NCI-H510A (cell line): ENCODE measurements around the gene PCDHGA6.
"Not testable (repeated sequence)": the region's sequence is repeated elsewhere in the genome, so short reads cannot be mapped to it uniquely, and the experiment has no call there.

Experiments used
- DNase-seq: peaks from one replicate; lab custom pipeline; 2025; lab: John Stamatoyannopoulos, UW

The PCDHGA6 gene

GRCh38 chr5:141360685-141361084, 13.0 kb upstream of the PCDHGA6 start:
- no peak for DNase-seq

GRCh38 chr5:141362719-141363118, 11.0 kb upstream of the PCDHGA6 start:
- DNase-seq: no peak

GRCh38 chr5:141363952-141364660, 9.6 kb upstream of the PCDHGA6 start, which contains the start of gene PCDHGA5:
PCDHGA5 (plus strand) TSS chr5:141364162; CDS start chr5:141364331, 169 bp downstream.
- DNase-seq: no peak

GRCh38 chr5:141366016-141366896, 7.4 kb upstream of the PCDHGA6 start:
- DNase-seq: no peak

- DNase-seq: no peak
Observed at GRCh38 chr5:141369994-141370848, 3.5 kb upstream of the PCDHGA6 start, which contains the start of gene PCDHGB3. PCDHGB3 (plus strand) TSS chr5:141370242; CDS start chr5:141370395, 153 bp downstream.

- no peak for DNase-seq
Observed at GRCh38 chr5:141371572-141372475, 1.9 kb upstream of the PCDHGA6 start.

GRCh38 chr5:141374627-141375026, 936 bp downstream of the PCDHGA6 start:
- no peak for DNase-seq

GRCh38 chr5:141375444-141376155, 1.9 kb downstream of the PCDHGA6 start:
- DNase-seq: not testable (repeated sequence)

- DNase-seq: no peak
Observed at GRCh38 chr5:141382469-141383294, 9.0 kb downstream of the PCDHGA6 start, which contains the start of gene PCDHGA7. PCDHGA7 (plus strand) TSS chr5:141382742; CDS start chr5:141382900, 158 bp downstream.

GRCh38 chr5:141383345-141383744, 9.7 kb downstream of the PCDHGA6 start:
- DNase-seq: no peak

GRCh38 chr5:141384471-141385267, 11.0 kb downstream of the PCDHGA6 start:
- DNase-seq: no peak

GRCh38 chr5:141387557-141388311, 14.0 kb downstream of the PCDHGA6 start, which contains the start of gene PCDHGB4:
PCDHGB4 (plus strand) TSS chr5:141387698; CDS start chr5:141387885, 187 bp downstream.
- not testable (repeated sequence) for DNase-seq

GRCh38 chr5:141388661-141389060, 15.0 kb downstream of the PCDHGA6 start:
- no peak for DNase-seq

- no peak for DNase-seq
Observed at GRCh38 chr5:141389153-141390042, 15.7 kb downstream of the PCDHGA6 start.

- no peak for DNase-seq
Observed at GRCh38 chr5:141392429-141393198, 18.9 kb downstream of the PCDHGA6 start, which contains the start of gene PCDHGA8. PCDHGA8 (plus strand) TSS chr5:141392633; CDS start chr5:141392814, 181 bp downstream.
